Erythroblast (primary cell): ENCODE data around the gene CELA2A.

Source experiments
- GATA1 ChIP-seq: IDR thresholded peaks from 2 replicates; pipeline ENCODE4 v1.6.1; 2011; ENCODE audit warnings: low read depth, mild to moderate bottlenecking, control low read depth, low read length, moderate library complexity
- POLR2A ChIP-seq: IDR thresholded peaks from 2 replicates; pipeline ENCODE4 v1.6.1; 2011; ENCODE audit warnings: mild to moderate bottlenecking, low read length

DNA sequence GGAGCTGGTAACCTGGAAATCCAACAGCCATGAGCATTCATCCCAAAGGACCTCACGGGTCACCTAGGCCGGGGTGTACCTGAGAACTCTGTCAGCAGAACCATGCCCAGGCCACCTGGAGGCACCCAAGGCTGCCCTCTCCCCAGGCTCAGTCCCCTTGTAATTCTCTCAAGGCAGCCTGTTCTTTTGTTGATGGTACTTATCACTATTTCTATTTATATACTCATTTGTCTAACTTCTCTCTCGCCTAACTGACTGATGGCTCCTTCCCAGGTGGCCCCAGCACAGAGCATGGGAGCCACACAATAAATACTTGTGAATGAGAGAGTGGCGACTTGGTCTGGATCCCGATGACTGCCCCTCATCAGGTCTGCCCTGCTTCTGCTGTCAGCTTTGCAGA, 50.7 kb downstream of the CELA2A start:
- TF ChIP-seq POLR2A: no peak
- TF ChIP-seq GATA1: no peak
